ENCODE data around the gene VHLL.

Gene VHLL

DNA sequence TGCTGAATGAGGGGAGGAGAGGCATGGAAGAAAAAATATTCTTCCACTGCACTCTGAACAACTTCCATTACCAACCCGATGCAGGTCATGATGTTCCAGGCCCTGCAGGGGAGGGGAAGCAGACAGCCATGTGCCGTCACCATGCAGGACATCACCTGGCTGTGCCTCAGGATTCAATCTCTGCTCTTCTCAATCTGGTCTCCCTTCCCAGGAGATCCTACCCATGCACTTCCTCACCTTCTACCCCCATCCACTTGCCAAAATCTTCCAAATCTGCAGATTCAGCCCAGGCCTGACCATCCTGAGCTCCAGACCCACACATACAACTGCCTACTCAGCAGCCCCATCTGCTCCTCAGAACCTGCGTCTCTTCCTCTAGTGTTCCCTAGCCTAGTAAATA, 45.5 kb downstream of the VHLL start:
- peaks cover 68 to 86% of the 10 kb centered on the region in 2 donors for H3K36me3 ChIP-seq (ENCODE audit: control insufficient read depth in 1 of 2, insufficient read depth in 2 of 2, low read length in 2 of 2)
- H3K4me3 ChIP-seq (ENCODE audit: low read depth in 1 of 2, low read length in 2 of 2) = no peak overlapping the region
- no peaks in the 10 kb centered on the region for H3K27me3 ChIP-seq (ENCODE audit: low read depth, low read length)
- no peaks in the 10 kb centered on the region for H3K4me1 ChIP-seq (ENCODE audit: control insufficient read depth in 1 of 2, insufficient read depth in 2 of 2, low read length in 2 of 2)
- H3K9me3 ChIP-seq (ENCODE audit: control insufficient read depth in 1 of 2, low read length in 2 of 2) = no peaks in the 10 kb centered on the region
- H3K27ac ChIP-seq (ENCODE audit: low read length) = no peak overlapping the region

GRCh38 chr1:156251527-156251926, 47.6 kb downstream of the VHLL start:
- Histone ChIP-seq H3K4me3 (ENCODE audit: low read depth in 1 of 2, low read length in 2 of 2) (no peak overlapping the region), H3K9me3 (ENCODE audit: control insufficient read depth in 1 of 2, low read length in 2 of 2) (no peaks in the 10 kb centered on the region), H3K27me3 (ENCODE audit: low read depth, low read length) (no peaks in the 10 kb centered on the region), H3K27ac (ENCODE audit: low read length) (no peak overlapping the region), H3K4me1 (ENCODE audit: control insufficient read depth in 1 of 2, insufficient read depth in 2 of 2, low read length in 2 of 2) (peaks cover 0 to 15% of the 10 kb centered on the region in 2 donors), H3K36me3 (ENCODE audit: control insufficient read depth in 1 of 2, insufficient read depth in 2 of 2, low read length in 2 of 2) (peaks cover 50 to 65% of the 10 kb centered on the region in 2 donors)

DNA sequence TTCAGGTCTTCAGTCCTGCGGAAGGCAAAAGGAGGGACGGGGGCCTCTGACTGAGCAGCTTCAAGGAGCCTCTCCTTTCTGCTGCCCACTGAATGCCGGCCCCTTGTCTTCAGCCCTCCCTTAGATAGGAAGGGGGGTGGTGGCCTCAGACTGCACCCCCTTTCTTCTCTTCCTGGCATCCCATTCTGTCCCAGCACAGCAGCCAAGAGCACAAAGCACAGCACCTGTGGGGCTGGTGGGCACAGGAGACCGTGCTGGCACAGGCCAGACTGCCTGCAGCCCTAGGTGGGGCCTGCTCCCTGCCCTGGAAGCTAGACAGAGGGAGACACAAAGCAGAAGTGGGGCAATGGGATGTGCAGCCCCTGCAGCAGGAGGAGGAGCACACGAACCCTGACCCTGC, 49.5 kb downstream of the VHLL start:
- peaks cover 11% of the 10 kb centered on the region for H3K27me3 ChIP-seq (ENCODE audit: low read depth, low read length)
- H3K9me3 ChIP-seq (ENCODE audit: control insufficient read depth in 1 of 2, low read length in 2 of 2) = no peaks in the 10 kb centered on the region
- no peak overlapping the region for H3K27ac ChIP-seq (ENCODE audit: low read length)
- H3K36me3 ChIP-seq (ENCODE audit: control insufficient read depth in 1 of 2, insufficient read depth in 2 of 2, low read length in 2 of 2) = peaks cover 41 to 56% of the 10 kb centered on the region in 2 donors
- peaks cover 4 to 29% of the 10 kb centered on the region in 2 donors for H3K4me1 ChIP-seq (ENCODE audit: control insufficient read depth in 1 of 2, insufficient read depth in 2 of 2, low read length in 2 of 2)
- H3K4me3 ChIP-seq (ENCODE audit: low read depth in 1 of 2, low read length in 2 of 2) = no peak overlapping the region
